Stimulated activated CD8-positive, alpha-beta memory T cell treated with anti-CD3 and anti-CD28 coated beads, Interleukin-2, amount 100 ng/mL, for 48 hours (primary cell): Measurements from ENCODE around the gene ZBTB38.

Experiments used
- DNase-seq, 2 donors: peaks; one replicate each; pipeline ENCODE4 v3.0.0-alpha.2; 2020; ENCODE audit warnings: low read depth in 2 of 2

The ZBTB38 gene

DNA sequence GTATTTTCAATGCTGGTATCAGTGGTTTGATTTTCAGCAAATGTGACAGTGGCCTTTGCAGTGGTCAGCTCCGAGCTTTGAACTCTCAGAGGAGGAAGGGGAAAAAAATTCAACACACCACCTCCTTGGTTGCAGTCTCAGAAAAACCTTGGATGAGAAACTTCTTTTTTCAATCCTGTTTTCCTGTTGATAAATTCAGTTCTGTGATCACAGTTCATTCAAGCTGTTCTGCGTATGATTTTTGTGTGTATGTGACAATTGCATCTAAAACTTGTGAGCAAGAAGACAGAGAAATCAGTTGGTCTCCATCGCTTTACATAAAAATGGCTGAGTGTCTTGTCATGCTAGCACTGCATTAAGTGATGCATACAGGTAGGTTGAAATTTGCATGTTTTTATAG lies 19.2 kb downstream of the ZBTB38 start:
- DNase-seq: no peak

DNA sequence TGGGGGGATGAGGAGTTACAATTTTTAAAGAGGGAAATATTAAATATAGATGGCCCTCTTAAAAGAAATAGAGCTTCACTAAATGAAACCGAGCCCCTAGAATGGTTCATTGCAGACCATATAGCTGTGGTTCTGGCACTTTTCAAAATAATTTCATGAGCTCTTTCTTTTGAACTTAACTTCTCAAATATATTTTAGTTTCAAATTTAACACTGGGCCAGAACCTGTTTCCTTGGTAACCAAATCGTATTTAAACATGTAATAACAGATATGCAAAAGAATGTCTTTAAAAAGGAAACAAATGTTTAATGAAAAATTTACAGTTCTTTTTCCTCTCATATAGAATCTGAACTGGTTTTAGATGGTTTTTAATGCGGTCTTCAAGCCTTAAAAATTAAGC lies 20.1 kb downstream of the ZBTB38 start:
- DNase-seq: no peak

DNA sequence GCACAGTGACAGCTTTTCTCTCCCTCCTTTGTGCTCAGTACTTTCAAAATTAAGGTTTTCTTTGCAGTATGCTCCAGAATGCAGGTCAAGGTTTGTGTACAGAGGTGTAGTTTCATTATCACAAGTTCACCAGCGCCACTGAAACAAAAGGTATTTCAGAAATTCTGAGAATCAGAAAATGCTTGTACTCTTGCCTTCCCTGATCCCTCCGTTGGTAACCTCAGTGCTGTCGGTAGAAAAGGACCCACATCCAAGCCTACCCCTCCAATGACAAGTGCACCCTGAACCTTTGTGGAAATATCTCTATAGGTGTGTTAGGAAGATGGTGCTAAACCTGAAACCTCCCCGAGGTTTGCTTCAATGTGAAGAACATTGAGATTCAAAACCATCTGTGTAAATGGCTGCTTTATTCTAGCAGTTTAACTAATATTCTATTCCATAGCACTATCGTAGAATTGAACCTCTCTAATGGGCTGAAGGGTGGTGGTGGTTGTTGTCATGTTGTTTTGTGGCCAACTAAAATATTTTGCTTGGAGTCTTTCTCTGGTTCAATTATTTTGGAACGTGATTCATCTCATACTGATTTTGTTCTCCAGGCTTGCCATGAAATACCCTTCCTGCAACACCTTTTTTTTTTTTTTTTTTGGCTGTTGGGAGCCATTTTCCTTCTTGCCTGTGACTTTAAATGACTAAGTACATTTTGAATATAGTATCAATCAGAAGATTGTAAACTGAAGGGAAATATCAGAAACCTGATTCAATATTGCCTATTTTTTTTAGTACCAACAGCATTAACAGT lies 20.7 kb downstream of the ZBTB38 start:
- DNase-seq: no peak

DNA sequence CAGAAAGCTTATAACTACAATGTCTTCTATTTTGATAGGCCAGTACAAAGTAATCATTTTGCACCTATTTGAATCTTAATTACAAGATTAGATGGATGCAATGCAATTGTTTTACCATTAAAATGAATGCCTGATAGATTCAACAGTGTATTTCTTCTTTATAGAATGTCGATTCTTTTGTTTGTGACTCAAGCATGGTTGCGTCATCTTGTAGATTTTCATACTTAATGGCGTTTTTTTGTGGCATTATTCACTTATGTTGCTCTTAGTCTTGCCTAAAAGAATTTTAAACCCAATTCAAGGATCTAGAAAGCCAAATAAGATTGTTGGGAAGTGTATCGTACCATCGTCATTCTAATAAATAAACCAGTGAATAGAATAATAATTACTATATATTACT lies 21.4 kb downstream of the ZBTB38 start:
- no peak for DNase-seq

DNA sequence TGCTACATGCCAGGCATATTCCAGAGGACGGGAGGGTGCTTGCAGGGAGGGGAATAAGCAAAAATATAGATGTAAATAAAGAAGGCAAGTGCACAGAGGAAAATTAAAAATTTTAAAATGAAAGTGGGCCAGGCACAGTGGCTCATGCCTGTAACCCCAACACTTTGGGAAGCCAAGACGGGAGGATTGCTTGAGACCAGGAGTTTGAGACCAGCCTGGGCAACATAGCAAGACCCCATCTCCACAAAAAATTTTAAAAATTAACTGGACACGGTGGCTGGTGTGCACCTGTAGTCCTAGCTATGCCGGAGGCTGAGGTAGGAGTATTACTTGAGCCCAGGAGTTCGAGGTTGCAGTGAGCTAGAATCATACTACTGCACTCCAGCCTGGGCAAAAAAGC lies 22.4 kb downstream of the ZBTB38 start:
- no peak for DNase-seq

DNA sequence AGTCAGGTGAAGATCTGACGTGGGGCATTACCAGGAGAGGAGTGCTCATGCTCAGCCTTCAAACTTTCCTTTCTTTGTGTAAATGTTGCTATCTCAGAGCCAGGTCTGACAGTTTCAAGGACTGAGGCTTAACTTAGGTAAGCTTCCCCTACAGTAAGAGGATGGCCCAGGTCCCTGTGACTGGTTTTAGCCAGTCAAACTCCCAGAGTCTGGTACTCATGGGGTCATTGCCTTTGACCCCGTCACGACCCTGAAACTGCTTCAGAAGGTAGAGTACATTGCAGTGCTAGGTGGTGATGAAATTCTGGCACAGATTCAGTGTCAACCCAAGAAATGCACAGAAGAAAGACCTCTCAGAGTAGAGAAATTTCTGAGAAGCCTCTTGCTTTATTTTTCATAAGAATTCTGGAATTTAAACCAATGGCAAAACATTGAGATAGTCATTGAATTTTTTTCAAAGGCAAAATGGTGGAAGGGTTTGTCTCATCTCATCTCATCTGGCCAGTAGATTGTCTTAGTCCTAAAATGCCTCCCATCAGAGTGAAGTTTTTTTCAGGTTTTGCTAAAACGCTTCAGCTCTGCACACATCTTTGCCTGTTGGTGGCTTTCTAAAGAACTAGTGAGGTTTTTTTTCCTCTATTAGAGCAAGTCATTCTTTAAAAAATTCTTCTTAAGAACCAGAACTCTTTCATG lies 23.1 kb downstream of the ZBTB38 start:
- no peak for DNase-seq

DNA sequence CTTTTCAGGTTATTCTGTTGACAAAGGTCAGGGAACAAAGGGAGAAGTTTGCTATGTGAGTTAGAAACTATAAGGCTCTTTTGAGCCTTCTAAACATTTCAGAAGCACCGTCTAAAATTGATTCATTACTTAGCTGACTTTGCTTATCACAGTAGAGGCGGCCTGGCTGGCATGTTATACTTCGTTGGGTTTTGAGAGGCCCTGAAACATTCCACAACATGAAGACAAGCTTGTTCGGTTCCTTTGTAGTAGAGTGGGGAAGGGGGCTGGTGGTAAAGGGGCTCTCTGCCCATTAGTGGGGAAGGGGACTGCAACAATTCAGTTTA lies 23.6 kb downstream of the ZBTB38 start:
- DNase-seq: no peak

DNA sequence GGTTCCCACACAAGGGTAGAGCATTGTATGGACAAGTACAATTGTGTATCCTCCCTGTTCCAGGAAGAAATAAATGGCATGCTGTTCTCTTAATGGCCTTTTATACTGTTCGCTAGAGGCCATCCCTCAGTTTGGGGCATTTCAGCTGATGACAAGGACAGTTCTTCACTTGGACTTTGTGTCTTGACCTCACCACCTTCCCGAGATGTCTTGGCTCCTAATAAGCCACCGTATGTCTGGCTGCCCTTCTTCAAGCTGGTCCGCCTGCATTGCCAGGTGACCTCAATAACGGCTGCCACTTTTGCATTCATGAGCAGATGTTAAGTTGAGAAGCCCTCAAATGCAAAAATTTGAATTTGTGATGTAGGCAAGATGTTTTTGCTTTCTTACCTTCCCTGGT lies 24.1 kb downstream of the ZBTB38 start:
- DNase-seq: no peak

DNA sequence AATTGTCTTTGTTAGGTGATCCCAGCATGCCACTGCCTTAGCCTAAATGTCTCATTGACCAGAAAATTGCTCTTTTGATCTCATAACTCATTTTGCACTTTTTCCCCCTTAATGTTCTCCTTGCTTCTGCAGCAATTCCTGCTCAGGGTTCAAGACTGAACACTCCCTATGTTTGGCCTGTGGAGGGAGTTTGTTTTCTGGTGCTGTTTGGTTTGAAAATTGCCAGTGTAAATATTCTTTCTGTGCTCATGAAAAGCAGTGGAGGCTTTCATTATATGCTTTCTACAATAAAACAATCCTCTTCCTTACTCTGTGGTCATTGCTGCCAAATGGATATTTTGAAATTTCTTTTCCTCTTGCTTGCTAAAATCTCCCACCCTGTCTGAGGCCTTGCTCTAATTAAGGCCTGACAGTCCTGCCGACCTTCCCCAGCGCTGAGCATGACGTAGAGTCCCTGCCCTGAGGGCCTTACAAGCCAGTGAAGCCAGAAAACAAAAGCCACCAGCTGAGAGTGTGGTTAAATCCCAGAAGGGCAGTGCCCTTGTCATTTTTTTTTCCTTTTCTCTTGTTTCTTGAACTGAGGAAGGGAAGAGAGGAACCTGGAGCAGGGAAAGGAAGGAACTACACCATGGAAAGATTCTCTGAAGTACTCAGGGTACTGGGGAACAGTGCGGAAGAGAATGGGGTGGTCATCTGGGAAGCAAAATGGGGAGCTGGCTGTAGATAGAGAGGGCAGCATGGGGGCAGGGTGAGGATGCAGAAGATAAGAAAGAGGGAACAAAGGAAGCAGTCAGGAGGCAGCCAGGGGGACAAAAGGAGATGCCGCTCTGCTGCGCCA lies 24.8 kb downstream of the ZBTB38 start:
- DNase-seq: no peak

DNA sequence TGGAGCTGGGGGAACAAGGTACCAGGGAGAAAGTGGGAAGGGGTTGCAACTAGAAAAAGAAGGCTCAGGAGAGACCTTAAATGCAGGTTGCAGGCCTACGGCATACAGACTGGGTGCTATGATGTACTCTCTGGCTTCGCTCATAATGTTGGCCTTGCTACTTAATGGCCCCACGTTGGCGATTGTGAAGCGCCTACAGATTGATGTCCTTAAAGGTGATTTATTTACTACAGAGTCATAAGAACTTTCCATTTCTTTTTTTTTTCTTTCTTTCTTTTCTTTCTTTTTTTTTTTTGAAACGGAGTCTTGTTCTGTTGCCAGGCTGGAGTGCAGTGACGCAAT lies 25.4 kb downstream of the ZBTB38 start:
- DNase-seq: no peak

DNA sequence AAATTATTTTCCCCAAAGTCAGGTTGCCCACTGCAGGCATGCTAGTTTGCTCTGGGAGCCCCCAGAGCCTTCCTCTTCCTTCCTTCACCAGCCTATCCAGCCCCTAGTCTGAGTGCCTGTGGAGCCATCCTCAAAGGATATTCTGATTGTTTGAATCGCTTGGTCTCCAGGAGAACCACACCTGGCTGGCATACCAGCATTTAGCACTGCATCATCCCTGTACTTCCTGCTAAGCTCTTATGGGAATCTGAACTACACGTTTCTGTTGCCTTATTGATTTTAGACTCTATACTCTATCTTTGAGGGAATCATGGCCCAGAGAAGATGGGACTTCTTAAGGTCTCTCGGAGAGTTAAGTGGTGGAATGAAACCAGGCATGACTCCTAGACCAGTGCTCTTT lies 26.3 kb downstream of the ZBTB38 start:
- no peak for DNase-seq

DNA sequence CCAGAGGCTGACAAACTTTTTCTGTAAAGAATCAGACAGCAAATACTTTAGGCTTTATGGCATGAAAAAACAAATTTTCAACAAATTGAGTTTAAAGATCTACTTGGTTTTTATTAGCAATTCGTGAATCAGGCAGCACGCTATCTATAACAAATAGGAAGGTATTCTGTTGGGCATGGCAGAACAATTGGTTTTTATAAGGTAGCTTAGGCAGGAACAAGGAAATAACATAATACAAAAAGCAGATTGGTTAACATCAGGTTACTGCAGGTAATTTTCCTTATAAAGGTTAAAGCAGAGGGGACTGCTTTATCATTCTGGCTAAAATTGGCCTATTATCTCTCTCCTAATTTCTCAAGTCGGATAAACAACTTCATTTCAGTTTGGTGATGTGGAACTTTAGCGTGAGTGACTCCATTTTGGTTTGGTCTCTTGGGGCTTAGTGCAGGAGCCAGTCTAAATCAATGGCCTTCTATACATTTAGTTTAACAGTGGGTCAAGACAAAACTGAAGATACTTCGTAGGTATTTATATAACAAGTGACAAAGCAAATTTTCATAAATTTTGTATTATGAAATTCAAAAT lies 26.8 kb downstream of the ZBTB38 start:
- no peak for DNase-seq

DNA sequence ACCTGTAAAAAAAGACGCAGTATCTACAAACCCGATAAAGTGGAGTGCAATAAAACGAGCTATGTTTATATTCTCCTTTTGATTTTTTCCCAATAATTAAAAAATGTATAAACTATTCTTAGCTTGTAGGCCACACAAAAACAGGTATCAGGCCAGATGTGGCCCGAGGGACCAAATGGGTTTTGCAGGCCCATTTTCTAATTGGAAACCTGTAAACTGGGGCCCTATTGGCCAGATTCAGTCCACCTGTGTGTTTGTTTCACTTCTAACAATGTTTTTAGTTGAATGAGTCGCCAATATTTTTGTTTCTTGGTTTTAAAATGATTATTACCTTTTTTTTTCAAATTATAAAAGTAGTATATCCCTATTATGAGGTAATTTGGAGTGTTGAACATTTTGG lies 29.7 kb downstream of the ZBTB38 start:
- DNase-seq: no peak

DNA sequence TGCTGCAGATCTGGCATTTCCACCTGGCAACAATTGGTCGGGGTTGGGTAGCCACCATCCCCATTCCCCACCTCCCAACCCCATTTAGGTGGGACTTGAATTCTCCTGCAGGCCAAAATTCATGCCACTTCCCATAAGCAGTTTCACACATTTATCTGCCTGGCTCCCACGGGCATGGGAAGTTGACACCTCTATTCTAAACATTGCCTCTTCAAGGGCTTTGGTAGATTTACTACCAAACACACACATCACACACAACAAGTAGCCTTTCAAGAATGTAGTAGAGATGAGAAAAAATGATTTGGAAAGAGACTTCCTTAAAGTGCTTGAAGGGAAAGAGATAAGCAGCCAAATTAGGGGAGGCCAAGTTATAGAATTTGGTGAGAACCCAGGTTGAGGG lies 30.9 kb downstream of the ZBTB38 start:
- DNase-seq: no peak

DNA sequence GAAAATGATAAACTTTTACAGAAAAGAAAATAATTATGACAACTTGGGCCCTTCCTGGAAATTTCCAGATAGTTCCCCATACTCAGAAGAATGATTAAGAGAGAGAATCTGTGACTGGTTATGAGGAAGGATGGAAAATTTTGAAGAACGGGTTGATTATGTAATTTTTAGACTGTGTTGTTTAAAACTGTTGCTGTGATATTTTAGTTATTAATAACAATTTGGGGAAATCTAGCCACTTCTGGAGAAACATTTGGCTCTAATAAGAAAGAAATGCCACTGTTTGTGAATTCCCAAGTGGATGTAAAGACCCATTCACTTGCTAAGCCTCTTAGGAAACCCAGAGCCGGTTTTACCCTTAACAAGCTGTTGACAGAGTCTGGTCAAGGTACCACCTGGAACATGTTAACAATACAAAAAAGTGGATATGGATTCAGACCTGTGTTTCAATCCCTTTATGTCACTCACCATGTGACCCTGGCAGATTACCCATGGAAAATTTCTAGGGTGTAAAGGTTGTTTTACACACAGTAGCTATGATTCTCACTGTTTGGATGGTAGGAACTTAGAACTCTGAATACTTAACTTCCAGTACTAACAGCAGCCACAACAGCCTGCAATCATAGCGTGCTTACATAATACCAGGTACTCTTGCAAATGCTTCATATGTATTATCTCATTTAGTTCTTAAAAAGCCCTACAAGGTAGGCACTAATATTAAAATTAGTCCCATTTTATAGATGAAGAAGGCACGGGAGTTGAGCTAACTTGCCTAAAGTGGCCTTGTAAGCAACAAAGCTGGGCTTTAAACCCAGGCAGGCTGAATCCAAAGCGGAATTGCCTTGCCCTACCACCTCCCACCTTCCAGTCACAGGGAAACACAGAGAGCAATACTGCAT lies 32.0 kb downstream of the ZBTB38 start:
- DNase-seq: no peak

DNA sequence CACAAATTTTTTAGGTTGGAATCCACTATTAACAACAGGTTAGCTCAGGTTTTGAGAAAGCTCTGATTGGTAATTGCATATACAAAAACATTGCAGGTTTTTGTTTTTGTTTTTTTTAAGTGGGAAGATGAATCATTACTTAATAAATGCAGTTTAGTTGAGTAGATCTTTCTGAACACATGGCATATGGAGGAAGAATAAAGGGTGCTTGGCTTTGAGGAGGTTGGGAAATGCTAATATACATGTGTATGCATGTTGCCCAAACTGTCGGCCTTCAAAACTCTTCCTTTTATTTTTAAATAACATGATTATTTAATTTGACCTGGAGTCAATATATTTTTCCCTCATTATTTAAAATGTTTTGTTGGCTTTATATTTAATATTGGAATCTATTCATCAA lies 32.8 kb downstream of the ZBTB38 start:
- no peak for DNase-seq

DNA sequence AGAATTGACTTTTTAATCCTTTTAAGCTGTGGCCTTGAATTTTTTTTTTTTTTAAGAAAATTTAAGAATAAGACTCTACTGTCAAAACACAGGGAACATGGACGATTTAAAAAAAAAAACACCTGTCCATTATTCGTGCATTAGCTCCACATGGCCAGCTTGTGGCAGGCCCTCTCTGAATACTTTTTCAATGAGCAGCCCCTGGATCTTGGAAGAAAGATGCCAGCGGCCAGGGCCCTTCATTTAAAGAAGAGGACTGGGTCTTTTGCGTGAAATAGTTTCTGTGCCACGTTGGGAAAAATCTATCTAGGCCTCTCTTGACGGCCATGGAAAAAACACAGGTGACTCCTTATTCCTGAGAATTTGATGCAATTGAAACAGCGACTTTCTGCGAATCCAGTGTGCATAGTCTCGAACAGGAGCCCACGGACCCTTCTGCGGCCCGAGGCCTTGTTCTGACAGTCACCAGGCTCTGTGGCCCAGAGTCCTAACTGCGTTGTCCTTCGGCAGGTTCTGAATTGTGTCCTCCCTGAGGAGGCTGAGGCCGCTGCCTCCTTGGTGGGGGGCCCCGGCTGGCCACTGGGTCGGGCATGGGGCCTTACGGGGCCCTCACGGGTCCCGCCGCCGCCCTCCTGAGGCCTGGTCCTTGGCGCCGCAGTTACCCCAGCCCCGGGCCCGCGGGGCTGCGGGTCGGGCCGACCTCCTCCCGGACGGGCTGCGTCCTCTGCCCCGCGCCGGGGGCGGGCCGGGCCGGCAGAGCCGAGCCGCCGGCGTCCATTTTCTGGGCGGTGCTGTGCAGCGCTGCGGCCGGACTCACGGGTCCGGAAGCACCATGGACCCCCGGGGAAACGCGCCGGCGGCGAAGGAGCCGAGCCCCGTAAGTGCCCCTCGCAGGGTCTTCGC lies 33.5 kb downstream of the ZBTB38 start:
- DNase-seq: peak in 1 of 2 donors; percentile 40

DNA sequence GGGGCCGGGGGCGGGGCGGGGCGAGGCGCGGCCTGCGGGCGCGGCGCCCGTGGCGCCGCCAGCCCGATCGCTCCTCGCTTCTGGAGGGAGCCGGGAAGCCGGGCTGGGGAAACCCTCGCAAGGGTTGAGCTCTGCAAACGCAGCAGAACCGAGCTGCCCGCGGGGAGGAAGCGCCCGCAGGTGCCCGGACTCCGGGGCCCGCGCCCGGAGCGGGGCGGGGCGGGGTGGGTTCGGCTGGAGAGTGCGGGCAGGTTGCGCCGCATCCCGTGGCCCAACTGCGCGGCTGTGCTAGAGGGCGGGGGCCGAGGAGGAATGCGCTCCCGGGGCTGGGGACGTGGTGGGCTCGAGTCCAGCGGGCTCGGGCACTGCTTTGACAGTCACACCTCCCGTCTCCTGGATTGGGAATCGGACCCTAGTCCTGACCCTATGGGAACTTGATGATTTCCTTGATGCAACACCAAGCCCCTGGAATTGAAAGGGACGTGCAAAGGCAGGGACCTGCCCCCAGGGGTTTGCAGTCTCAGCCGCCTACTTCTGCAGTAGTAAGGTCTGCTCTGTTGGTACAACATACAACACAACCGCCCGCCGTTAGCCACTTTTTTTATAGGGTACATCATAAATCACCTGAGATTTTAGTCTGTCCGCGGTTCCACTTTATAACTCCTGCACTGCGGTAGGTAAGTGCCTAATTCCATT lies 34.3 kb downstream of the ZBTB38 start:
- DNase-seq: no peak

DNA sequence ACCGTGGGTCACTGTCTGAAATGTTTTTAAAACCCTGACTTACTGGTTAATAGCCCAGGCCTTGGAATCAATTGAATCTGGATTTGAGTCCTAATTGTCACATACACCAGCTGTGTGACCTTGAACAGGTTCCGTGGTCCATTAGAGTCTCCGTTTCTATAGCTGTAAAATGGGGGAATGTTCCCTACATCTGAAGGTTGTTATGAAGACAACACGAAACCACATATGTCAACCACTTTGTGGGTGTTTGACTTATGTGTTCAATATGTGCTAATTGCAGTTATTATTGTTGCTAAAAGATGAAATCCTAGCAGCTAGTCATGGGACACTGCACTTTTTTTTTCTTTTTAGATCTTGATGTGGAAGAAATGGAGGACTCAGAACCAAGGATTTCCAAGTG lies 35.3 kb downstream of the ZBTB38 start:
- DNase-seq: no peak

DNA sequence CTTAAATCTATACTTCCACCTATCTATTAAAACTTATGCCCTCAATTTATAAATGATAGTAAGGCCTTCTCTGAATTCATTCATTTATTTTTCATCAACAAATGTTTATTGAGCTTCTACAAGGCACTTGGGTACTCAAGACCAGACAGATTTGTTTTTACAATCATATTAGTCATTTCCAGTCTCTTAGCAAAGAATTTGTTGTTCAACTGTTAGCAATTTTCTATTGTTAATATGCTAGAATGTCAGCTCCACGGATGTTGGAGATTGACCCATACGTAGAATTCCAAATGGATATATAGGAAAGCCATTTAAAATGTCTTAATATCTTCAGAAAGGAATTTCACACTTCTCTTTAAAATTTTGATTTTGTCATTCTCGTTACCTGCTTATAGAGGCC lies 36.7 kb downstream of the ZBTB38 start:
- DNase-seq: no peak
